Mucosa of rectum (tissue), 2 donors: ENCODE results near the gene AP1AR.

Source experiments
- H3K27ac ChIP-seq, 2 donors: one replicate each; pipeline ENCODE4 v1.7.0; 2013; ENCODE audit warnings: inconsistent platforms in 2 of 2, low read depth in 2 of 2, low read length in 2 of 2
- H3K27me3 ChIP-seq, 2 donors: one replicate each; pipeline ENCODE4 v1.7.0; 2013; ENCODE audit warnings: low read length in 2 of 2; ENCODE audit not compliant: control insufficient read depth in 2 of 2, insufficient read depth in 2 of 2
- H3K36me3 ChIP-seq, 2 donors: one replicate each; pipeline ENCODE4 v1.7.0; 2013; ENCODE audit warnings: low read length in 2 of 2; ENCODE audit not compliant: control insufficient read depth in 2 of 2, insufficient read depth in 2 of 2
- H3K4me1 ChIP-seq, 2 donors: one replicate each; pipeline ENCODE4 v1.7.0; 2013; ENCODE audit warnings: low read length in 2 of 2, mild to moderate bottlenecking in 1 of 2; ENCODE audit not compliant: control insufficient read depth in 2 of 2, insufficient read depth in 2 of 2
- H3K4me3 ChIP-seq, 2 donors: one replicate each; pipeline ENCODE4 v1.7.0; 2013; ENCODE audit warnings: low read length in 2 of 2
- H3K9ac ChIP-seq, 2 donors: one replicate each; pipeline ENCODE4 v1.7.0; 2013; ENCODE audit warnings: low read length in 2 of 2, low read depth in 1 of 2, mild to moderate bottlenecking in 1 of 2
- H3K9me3 ChIP-seq, 2 donors: one replicate each; pipeline ENCODE4 v1.7.0; 2013; ENCODE audit warnings: low read length in 2 of 2; ENCODE audit not compliant: control insufficient read depth in 2 of 2
- donor health status: healthy.
- donor health status: Normal muscosa, but diverticular disease.

The AP1AR gene, protein sequence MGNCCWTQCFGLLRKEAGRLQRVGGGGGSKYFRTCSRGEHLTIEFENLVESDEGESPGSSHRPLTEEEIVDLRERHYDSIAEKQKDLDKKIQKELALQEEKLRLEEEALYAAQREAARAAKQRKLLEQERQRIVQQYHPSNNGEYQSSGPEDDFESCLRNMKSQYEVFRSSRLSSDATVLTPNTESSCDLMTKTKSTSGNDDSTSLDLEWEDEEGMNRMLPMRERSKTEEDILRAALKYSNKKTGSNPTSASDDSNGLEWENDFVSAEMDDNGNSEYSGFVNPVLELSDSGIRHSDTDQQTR

DNA sequence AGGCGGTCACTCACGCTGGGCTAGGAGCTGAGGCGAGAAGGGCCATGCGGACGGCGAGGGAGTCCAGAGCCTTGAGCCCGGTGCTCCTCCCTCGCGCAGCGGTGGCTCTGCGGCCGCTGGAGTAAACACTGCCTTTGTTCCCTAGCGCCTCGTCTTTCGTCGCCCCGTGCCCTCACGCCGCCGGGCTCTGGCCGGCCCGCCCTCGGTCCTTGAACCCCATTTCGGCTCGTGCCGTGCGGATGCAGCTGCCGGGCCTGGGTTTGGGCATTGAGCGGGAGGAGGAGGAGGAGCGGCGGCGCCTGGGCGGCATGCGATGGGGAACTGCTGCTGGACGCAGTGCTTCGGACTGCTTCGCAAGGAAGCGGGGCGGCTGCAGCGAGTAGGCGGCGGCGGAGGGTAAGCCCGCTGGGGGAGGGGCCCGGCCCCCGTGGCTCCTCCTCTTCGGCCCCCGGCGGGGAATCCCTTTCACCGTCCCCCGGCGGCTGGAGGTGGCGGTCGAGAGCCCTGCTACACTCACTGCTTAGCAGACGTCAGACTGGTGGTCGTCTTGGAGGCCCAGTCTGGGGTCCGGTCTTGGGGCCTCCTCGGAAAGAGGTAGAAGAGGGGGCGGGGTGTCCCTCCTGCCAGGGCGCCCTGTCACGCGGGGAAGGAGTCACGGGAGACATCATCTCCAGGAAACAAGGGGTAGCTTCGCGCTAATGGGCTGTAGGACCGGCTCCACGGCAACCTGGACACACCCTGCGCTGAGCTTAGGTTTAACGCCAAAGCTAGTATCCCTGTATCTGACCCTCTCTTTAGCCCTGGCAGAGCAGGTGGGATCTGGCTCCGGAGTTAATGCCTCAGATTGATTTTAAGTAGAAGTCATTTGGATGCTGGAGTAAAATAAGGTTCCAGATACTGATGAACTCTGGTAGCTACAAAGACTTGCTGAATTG lies at the start of gene AP1AR:
Gene AP1AR (plus strand): TSS at position 9 of the 935 bp plus-strand sequence. CDS start 305 bp downstream, at position 314.
- peaks cover 3 to 9% of the 10 kb centered on the region in 2 donors for H3K4me1 ChIP-seq
- peak within 1 kb of the TSS; percentile 96 to 97 for H3K9ac ChIP-seq
- H3K27ac ChIP-seq, result peak within 1 kb of the TSS; percentile 99 to 100
- no peaks in the 10 kb centered on the region for H3K27me3 ChIP-seq
- H3K9me3 ChIP-seq, result no peaks in the 10 kb centered on the region
- no peaks in the 10 kb centered on the region for H3K36me3 ChIP-seq
- peak within 1 kb of the TSS; percentile 89 to 97 for H3K4me3 ChIP-seq

DNA sequence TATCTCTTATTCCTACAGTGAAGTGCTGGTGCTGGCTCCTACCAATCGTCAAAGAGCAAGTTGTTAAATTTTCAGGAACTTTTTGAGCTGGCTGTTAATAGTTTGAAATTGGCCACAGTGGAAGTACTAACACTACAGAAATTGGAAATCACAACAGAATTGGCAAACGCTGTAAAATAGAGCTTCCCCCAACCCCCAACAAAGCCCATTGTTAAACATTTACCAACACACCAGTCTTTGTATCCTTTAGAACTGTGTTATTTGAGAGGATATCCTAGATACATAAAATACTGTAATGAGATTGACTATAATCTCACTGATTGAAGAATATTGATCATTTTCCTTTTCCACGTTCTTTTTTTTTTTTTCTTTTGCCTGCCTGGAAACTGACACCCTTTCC lies 49.0 kb upstream of the AP1AR start:
- H3K36me3 ChIP-seq, result no peaks in the 10 kb centered on the region
- H3K27ac ChIP-seq, result no peak overlapping the region
- H3K27me3 ChIP-seq, result no peaks in the 10 kb centered on the region
- no peaks in the 10 kb centered on the region for H3K4me1 ChIP-seq
- no peaks in the 10 kb centered on the region for H3K9me3 ChIP-seq
- H3K9ac ChIP-seq, result no peak overlapping the region
- H3K4me3 ChIP-seq, result no peak overlapping the region

DNA sequence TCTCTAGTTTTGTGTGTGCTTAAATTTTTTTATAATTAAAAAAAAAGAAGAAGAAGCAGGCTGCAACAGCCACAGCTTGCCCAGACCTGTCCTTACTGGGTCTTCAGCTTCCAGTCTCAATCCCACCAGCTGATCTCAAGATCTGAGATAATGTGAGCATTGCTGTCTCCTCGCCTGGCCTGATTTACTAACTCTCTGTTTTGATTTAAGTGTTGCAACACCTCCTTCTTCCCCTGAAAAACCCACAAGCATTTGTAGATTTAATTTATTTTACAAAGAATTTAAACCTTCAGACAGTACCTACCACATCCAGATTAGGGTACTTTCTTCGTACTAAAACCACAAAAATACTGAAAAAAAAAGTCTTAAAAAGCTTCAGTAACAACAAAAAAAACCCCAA lies 48.3 kb upstream of the AP1AR start:
- Histone ChIP-seq H3K27ac (no peak overlapping the region), H3K4me3 (no peak overlapping the region), H3K27me3 (no peaks in the 10 kb centered on the region), H3K9ac (no peak overlapping the region), H3K9me3 (no peaks in the 10 kb centered on the region), H3K36me3 (no peaks in the 10 kb centered on the region), H3K4me1 (no peaks in the 10 kb centered on the region)

DNA sequence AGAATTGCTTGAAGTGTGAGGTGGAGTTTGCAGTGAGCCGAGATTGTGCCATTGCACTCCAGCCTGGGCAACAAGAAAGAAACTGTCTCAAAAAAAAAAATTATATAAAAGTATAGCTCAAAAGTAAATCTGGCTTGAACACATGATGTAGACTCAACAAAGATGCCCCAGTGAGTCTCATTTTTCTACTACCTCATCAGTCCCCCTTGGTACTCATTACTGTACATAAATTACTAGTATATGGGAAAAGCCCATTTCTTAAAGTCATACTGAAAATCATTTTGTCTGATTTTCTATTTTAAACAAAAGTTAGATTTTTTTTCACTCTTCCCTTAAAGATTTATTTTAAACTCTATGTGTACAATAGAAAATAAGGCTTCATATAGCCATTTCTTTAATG lies 47.1 kb upstream of the AP1AR start:
- no peaks in the 10 kb centered on the region for H3K4me1 ChIP-seq
- H3K4me3 ChIP-seq, result no peak overlapping the region
- H3K27ac ChIP-seq, result no peak overlapping the region
- H3K36me3 ChIP-seq, result no peaks in the 10 kb centered on the region
- H3K9ac ChIP-seq, result no peak overlapping the region
- H3K9me3 ChIP-seq, result no peaks in the 10 kb centered on the region
- no peaks in the 10 kb centered on the region for H3K27me3 ChIP-seq

DNA sequence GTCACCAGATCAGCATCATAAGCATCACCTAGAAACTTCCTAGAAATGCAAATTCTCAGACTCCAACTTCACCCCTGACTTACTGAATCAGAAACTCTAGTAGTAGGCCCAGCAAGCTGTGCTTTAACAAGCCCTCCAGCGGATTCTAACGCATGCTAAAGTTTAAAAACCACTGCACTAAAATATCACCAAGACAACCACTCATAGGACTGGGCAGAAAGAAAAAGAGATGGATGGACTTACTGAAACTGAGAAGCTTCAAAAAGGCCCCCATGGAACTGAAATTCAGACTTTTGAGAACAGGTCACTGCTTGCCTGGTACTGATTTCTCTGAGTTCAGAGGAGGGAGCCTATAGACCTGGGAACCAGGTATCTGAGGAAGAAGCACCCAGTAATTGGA lies 46.3 kb upstream of the AP1AR start:
- Histone ChIP-seq H3K36me3 (no peaks in the 10 kb centered on the region), H3K27ac (no peak overlapping the region), H3K9ac (no peak overlapping the region), H3K4me3 (no peak overlapping the region), H3K4me1 (no peaks in the 10 kb centered on the region), H3K27me3 (no peaks in the 10 kb centered on the region), H3K9me3 (no peaks in the 10 kb centered on the region)

DNA sequence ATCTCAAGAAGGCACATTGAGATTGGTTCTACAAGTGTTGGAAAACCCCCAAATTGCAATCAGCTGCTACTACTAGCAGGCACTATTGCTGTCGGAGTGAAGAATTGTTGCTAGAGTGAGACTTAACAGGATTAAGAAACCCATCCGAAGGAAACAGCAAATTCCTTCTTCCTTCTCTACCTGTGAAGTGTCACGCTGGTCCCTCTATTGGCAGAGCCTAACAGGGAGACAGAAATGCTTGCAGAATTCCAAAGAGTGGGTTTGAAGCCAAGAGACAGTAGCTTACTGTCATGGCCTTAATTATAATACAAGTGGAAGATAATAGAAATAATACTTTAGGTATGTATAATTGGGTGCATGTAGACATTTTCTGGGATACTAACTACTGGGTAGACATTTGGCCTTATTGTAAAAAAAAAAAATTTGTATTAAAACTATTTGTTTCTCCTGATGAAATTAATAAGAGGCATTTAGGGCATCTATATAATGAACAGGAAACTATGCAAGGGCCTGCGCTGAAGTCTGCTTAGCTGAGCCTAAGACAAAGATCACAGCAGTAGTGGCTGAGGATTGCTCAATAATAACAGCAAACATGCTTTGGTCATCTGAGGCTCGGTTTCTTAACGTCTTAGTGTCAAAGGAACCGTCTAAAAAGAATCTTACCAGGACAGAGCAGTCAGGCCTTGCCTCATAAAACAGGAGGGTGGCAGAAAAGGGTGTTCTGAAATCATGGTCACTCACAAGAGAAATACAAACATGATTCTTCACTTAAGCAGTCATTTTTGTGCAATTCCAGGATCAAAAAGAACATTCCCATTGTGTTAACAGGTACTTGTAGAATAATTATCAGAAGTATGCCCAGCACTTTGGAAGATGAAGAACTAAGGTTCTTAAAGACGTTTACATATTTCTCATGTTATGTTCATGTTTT lies 45.6 kb upstream of the AP1AR start:
- Histone ChIP-seq H3K27ac (no peak overlapping the region), H3K36me3 (no peaks in the 10 kb centered on the region), H3K4me3 (no peak overlapping the region), H3K27me3 (no peaks in the 10 kb centered on the region), H3K9ac (no peak overlapping the region), H3K4me1 (no peaks in the 10 kb centered on the region), H3K9me3 (no peaks in the 10 kb centered on the region)

DNA sequence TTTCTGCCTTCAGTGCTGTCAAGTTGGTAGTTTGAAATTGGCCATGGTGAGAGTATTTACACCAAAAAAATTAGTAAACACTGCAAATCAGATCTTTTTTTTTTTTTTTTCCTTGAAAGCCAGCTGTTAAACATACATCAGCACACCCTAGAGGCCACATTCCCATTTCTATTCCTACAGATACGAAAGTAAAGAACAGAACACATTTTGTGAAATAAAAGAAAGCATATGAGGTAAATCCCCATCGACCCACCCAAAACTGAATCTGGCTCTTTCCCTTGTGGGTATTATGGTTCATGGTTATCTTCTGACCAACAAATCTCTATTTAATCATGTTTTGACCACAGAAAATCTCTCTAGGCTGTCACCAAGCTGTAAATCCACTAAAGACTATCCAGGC lies 41.8 kb upstream of the AP1AR start:
- H3K9ac ChIP-seq, result no peak overlapping the region
- H3K4me1 ChIP-seq, result no peaks in the 10 kb centered on the region
- no peak overlapping the region for H3K4me3 ChIP-seq
- H3K9me3 ChIP-seq, result no peaks in the 10 kb centered on the region
- no peaks in the 10 kb centered on the region for H3K27me3 ChIP-seq
- H3K36me3 ChIP-seq, result no peaks in the 10 kb centered on the region
- H3K27ac ChIP-seq, result no peak overlapping the region

DNA sequence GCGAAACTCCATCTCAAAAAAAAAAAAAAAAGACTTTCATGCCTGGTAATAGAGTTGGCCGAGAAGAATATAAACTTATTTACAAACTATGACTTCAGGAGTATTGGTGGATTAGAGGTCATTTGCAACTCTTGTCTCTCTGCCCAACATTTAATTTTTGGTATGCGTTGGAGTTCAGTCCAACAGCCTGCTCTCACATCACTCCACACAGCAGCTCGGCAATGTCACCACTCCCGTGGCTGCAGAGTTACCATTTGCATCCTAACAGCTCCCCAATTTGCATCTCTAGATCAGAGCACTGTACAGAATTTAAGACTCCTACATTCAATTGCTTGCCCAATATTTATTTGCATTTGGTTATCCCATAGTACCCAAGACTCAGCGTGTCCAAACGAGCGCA lies 40.9 kb upstream of the AP1AR start:
- H3K36me3 ChIP-seq, result no peaks in the 10 kb centered on the region
- H3K27me3 ChIP-seq, result no peaks in the 10 kb centered on the region
- no peaks in the 10 kb centered on the region for H3K4me1 ChIP-seq
- H3K4me3 ChIP-seq, result no peak overlapping the region
- no peak overlapping the region for H3K27ac ChIP-seq
- H3K9ac ChIP-seq, result no peak overlapping the region
- H3K9me3 ChIP-seq, result no peaks in the 10 kb centered on the region

DNA sequence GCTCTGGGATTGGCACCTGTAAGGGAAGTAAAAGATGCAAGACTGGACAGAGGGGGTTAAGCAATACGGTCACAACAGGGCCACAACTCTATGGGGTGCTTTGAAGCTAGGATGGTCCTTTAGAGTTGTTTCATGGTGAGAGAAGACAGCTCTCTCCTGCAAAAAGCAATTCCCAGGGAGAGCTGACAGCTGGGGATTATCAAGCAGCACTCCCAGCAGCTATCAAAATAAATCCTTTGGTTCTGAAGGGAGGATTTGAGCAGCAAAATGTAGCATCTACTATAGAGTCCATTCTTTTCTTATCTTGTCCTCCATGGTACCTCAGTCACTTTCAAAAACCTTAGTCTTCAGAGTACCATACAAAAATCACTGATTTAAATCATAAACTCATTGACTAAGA lies 35.1 kb upstream of the AP1AR start:
- no peak overlapping the region for H3K4me3 ChIP-seq
- no peaks in the 10 kb centered on the region for H3K27me3 ChIP-seq
- no peaks in the 10 kb centered on the region for H3K9me3 ChIP-seq
- H3K9ac ChIP-seq, result no peak overlapping the region
- H3K4me1 ChIP-seq, result no peaks in the 10 kb centered on the region
- no peak overlapping the region for H3K27ac ChIP-seq
- H3K36me3 ChIP-seq, result no peaks in the 10 kb centered on the region
